Fibroblast of lung (primary cell): Measurements from ENCODE around the gene ALOX12.

Source experiments
- EZH2 ChIP-seq: IDR thresholded peaks from 2 replicates; pipeline ENCODE4 v1.5.1; 2012; ENCODE audit warnings: low read length, control low read depth, mild to moderate bottlenecking; ENCODE audit errors: missing control alignments
- TF ChIP-seq, protein P1 (sequence below), 2 donors: IDR thresholded peaks in 1 of 2; conservative IDR thresholded peaks in 1 of 2; 1 replicate in 1 of 2; 2 replicates in 1 of 2; pipeline ENCODE4 v1.5.1; 2011 to 2012; ENCODE audit warnings: low read length in 2 of 2, control low read depth in 1 of 2, inconsistent platforms in 1 of 2, low read depth in 1 of 2, mild to moderate bottlenecking in 1 of 2

- TF ChIP-seq, protein P1, sequence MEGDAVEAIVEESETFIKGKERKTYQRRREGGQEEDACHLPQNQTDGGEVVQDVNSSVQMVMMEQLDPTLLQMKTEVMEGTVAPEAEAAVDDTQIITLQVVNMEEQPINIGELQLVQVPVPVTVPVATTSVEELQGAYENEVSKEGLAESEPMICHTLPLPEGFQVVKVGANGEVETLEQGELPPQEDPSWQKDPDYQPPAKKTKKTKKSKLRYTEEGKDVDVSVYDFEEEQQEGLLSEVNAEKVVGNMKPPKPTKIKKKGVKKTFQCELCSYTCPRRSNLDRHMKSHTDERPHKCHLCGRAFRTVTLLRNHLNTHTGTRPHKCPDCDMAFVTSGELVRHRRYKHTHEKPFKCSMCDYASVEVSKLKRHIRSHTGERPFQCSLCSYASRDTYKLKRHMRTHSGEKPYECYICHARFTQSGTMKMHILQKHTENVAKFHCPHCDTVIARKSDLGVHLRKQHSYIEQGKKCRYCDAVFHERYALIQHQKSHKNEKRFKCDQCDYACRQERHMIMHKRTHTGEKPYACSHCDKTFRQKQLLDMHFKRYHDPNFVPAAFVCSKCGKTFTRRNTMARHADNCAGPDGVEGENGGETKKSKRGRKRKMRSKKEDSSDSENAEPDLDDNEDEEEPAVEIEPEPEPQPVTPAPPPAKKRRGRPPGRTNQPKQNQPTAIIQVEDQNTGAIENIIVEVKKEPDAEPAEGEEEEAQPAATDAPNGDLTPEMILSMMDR (conservative IDR thresholded peaks at IDR 0.05 in 1 of 2, IDR thresholded peaks at IDR 0.05 in 1 of 2; ENCODE audit: low read depth in 1 of 2, low read length in 2 of 2): no peak
- TF ChIP-seq EZH2: no peak
Observed at GRCh38 chr17:6981426-6981825, 14.4 kb upstream of the ALOX12 start.
